K562 (cell line): Measurements from ENCODE around the gene IGLON5. TPM values are rescaled to one million over a fixed set of nuclear protein-coding genes. Genes with fewer than 3 reads are reported as not detected.
A peak's percentile ranks its signal among the peaks of the same experiment; 100 is the strongest.

Experiments used
- ATAC-seq: fragments of 200-7000 bp; cut with Tn5 transposase; 3 replicates; pipeline ENCODE4 v1.9.1; 2020; ENCODE audit warnings: moderate library complexity
- BruUV-seq: library from RNA; stranded (reverse); fragments of 400-500 nt; replicated peaks from 2 replicates; lab custom pipeline; 2021; lab: Mats Ljungman, UMichigan
- CTCF ChIA-PET: fragments of 300-600 bp; formaldehyde crosslinking; extraction: SDS; loops from one replicate; lab custom pipeline; 2021; ENCODE audit warnings: low intra/inter-chr PET ratio; lab: Yijun Ruan, JAX
- POLR2A ChIA-PET: fragments of 300-600, 350-650 bp; sonication (Branson Sonifier 250); formaldehyde crosslinking; extraction: SDS; loops from one replicate; lab custom pipeline; 2021; ENCODE audit warnings: antibody characterized with exemption, inconsistent platforms; lab: Yijun Ruan, JAX
- DNase-seq, 4 experiments: peaks; one replicate each; pipeline versions ENCODE4 v3.0.0 to v3.0.0-alpha.2; 2011 to 2018; ENCODE audit warnings: low spot score in 3 of 4, mixed read lengths in 3 of 4; ENCODE audit errors: extremely low read depth in 1 of 4
- FAIRE-seq: peaks from 2 replicates; lab custom pipeline; 2011; peaks lifted over from hg19 to GRCh38; lab: Jason Lieb, UNC
- H2AFZ ChIP-seq: 2 replicates; pipeline ENCODE4 v1.6.0; 2011; ENCODE audit warnings: low read depth, low read length, control low read depth, inconsistent platforms
- H3K27ac ChIP-seq: fragments of 200-600 bp; 3 replicates; pipeline ENCODE4 v1.8.0; 2011; ENCODE audit warnings: low read depth, mild to moderate bottlenecking, control low read depth, inconsistent platforms, low read length, moderate library complexity, mixed read lengths; ENCODE audit errors: extremely low read depth
- H3K27me3 ChIP-seq, 2 experiments: fragments of 300-600 bp in 1 of 2; 2 replicates in 1 of 2; 3 replicates in 1 of 2; pipeline versions ENCODE4 v1.6.0 to v1.8.0; 2011; ENCODE audit warnings: inconsistent platforms in 2 of 2, low read length in 2 of 2, mild to moderate bottlenecking in 1 of 2, mixed read lengths in 1 of 2, moderate library complexity in 1 of 2; ENCODE audit not compliant: control insufficient read depth in 2 of 2, insufficient read depth in 2 of 2
- H3K36me3 ChIP-seq: fragments of 300-600 bp; 3 replicates; pipeline ENCODE4 v1.8.0; 2011; ENCODE audit warnings: mild to moderate bottlenecking, low read length, inconsistent platforms; ENCODE audit not compliant: control insufficient read depth, insufficient read depth
- H3K4me1 ChIP-seq, 2 experiments: fragments of 200-600 bp in 1 of 2; replicated peaks in 1 of 2; 2 replicates in 1 of 2; 3 replicates in 1 of 2; pipeline versions ENCODE4 v1.5.1 to v1.8.0; 2011; ENCODE audit warnings: inconsistent platforms in 2 of 2, low read length in 2 of 2, mild to moderate bottlenecking in 1 of 2, mixed read lengths in 1 of 2, moderate library complexity in 1 of 2; ENCODE audit not compliant: control insufficient read depth in 2 of 2, insufficient read depth in 2 of 2
- H3K4me2 ChIP-seq: 2 replicates; pipeline ENCODE4 v1.6.1; 2011; ENCODE audit warnings: low read length, control low read depth, inconsistent platforms, mixed read lengths; ENCODE audit not compliant: insufficient read depth
- H3K4me3 ChIP-seq: fragments of 200-600 bp; sonication (generic), shearing (Covaris generic); 2 replicates; pipeline ENCODE4 v1.5.1; 2016; ENCODE audit warnings: control low read depth, inconsistent platforms
- H3K79me2 ChIP-seq: fragments of 200-600 bp; 3 replicates; pipeline ENCODE4 v1.8.0; 2011; ENCODE audit warnings: low read length, inconsistent platforms; ENCODE audit not compliant: control insufficient read depth, insufficient read depth
- H3K9ac ChIP-seq, 2 experiments: 2 replicates each; pipeline versions ENCODE4 v1.6.0 to v1.6.1; 2011; ENCODE audit warnings: low read depth in 2 of 2, low read length in 2 of 2, control low read depth in 1 of 2, inconsistent platforms in 1 of 2, mild to moderate bottlenecking in 1 of 2, mixed read lengths in 1 of 2; ENCODE audit not compliant: insufficient read depth in 1 of 2
- H3K9me1 ChIP-seq: one replicate; pipeline ENCODE4 v1.6.0; 2011; ENCODE audit warnings: inconsistent platforms, mild to moderate bottlenecking, low read length, moderate library complexity; ENCODE audit not compliant: control insufficient read depth, insufficient read depth
- H3K9me3 ChIP-seq: replicated peaks from 2 replicates; pipeline ENCODE4 v1.5.1; 2011; ENCODE audit warnings: low read depth, low read length, inconsistent platforms; ENCODE audit not compliant: control insufficient read depth, insufficient read depth
- H4K20me1 ChIP-seq: replicated peaks from 2 replicates; pipeline ENCODE4 v1.6.1; 2011; ENCODE audit warnings: low read length, inconsistent platforms, mixed read lengths; ENCODE audit not compliant: control insufficient read depth, insufficient read depth
- ATF7 ChIP-seq: fragments of 450-650 bp; IDR thresholded peaks from 2 replicates; pipeline ENCODE4 v1.7.1; 2014; ENCODE audit warnings: mild to moderate bottlenecking, moderate library complexity
- BRD9 ChIP-seq: fragments of 450-650 bp; IDR thresholded peaks from 2 replicates; pipeline ENCODE4 v1.6.1; 2018; ENCODE audit warnings: low read depth; ENCODE audit not compliant: partially characterized antibody
- EP400 ChIP-seq: fragments of 450-650 bp; IDR thresholded peaks from 2 replicates; pipeline ENCODE4 v1.6.1; 2017; ENCODE audit warnings: antibody characterized with exemption, mild to moderate bottlenecking, moderate library complexity
- FUS ChIP-seq: fragments of 200-400 bp; formaldehyde crosslinking; optimal IDR thresholded peaks from 2 replicates; pipeline ENCODE3; 2017; ENCODE audit warnings: low read depth, low read length
- MAZ ChIP-seq, 2 experiments: fragments of 450-650 bp in 1 of 2; sonication (generic) in 1 of 2; formaldehyde crosslinking; IDR thresholded peaks in 1 of 2; conservative IDR thresholded peaks in 1 of 2; 2 replicates each; pipeline versions ENCODE4 v1.4.0 to v1.5.0; 2020; ENCODE audit warnings: mild to moderate bottlenecking in 1 of 2, missing genetic modification reagents in 1 of 2
- MCM5 ChIP-seq: fragments of 450-650 bp; IDR thresholded peaks from 2 replicates; pipeline ENCODE4 v1.6.1; 2016; ENCODE audit warnings: low read depth
- NCOA2 ChIP-seq, 2 experiments: fragments of 450-650 bp; IDR thresholded peaks; 2 replicates each; pipeline ENCODE4 v1.6.1; 2018; ENCODE audit warnings: mild to moderate bottlenecking in 2 of 2, moderate library complexity in 1 of 2; ENCODE audit not compliant: partially characterized antibody in 2 of 2
- NRF1 ChIP-seq, 2 experiments: fragments of 450-650 bp; IDR thresholded peaks in 1 of 2; conservative IDR thresholded peaks in 1 of 2; 2 replicates each; pipeline ENCODE4 v1.6.1; 2014; ENCODE audit warnings: mild to moderate bottlenecking in 2 of 2
- RAD51 ChIP-seq: fragments of 450-650 bp; IDR thresholded peaks from 2 replicates; pipeline ENCODE4 v1.7.1; 2016; ENCODE audit warnings: low read depth, mild to moderate bottlenecking, borderline replicate concordance
- THAP7 ChIP-seq: fragments of 250-450 bp; sonication (Bioruptor Pico); IDR thresholded peaks from 2 replicates; pipeline ENCODE4 v1.5.0; 2021
- USF1 ChIP-seq: sonication (generic); formaldehyde crosslinking; IDR thresholded peaks from 2 replicates; pipeline ENCODE4 v1.9.0; 2022; ENCODE audit warnings: mild to moderate bottlenecking, missing genetic modification reagents
- USF2 ChIP-seq: sonication (generic); formaldehyde crosslinking; IDR thresholded peaks from 2 replicates; pipeline ENCODE4 v1.5.0; 2020; ENCODE audit warnings: missing genetic modification reagents
- WHSC1 ChIP-seq: IDR thresholded peaks from one replicate; pipeline ENCODE4 v1.6.1; 2012; ENCODE audit warnings: low read length, control low read depth, inconsistent platforms
- WGBS: fragments of 100-300 bp; shearing (Covaris generic); methylation state at CpG from one replicate; pipeline ENCODE4 v1.1.6; 2016; ENCODE audit warnings: low coverage, mixed read lengths; ENCODE audit not compliant: insufficient coverage; ENCODE audit errors: missing lambda C conversion rate; 5-methylcytosine and 5-hydroxymethylcytosine counted together
- in situ Hi-C: fragments of 300-500 bp; cut with MboI; formaldehyde crosslinking; loops from 4 replicates; pipeline ENCODE4 v1.15.0; 2018; ENCODE audit warnings: inconsistent platforms, mixed read lengths
- intact Hi-C: fragments of 100-400 bp; cut with micrococcal nuclease; formaldehyde crosslinking; loops from 2 replicates; pipeline ENCODE4 v1.14.2; 2022
- polyA plus RNA-seq, 8 experiments: library from polyadenylated mRNA; depleted of rRNA in 4 of 8; stranded (reverse) in 5 of 8; unstranded in 3 of 8; fragments of >200 nt; fragmentation: Nextera tagmentation in 2 of 8; fragmentation: Illumina TruSeq in 1 of 8; extraction: Ambion mirVana in 2 of 8; extraction: Trizol in 1 of 8; gene quantifications; 2 replicates each; pipeline versions ENCODE4 v1.2.1 to v1.2.3, GENCODE V29; 2011 to 2014; ENCODE audit warnings: inconsistent platforms in 1 of 8, missing spikeins in 1 of 8
- total RNA-seq, 7 experiments: library from RNA; depleted of rRNA in 6 of 7; stranded (reverse); fragments of >200 nt in 6 of 7; fragmentation: Illumina TruSeq in 2 of 7; extraction: Trizol in 2 of 7; gene quantifications; 2 replicates each; pipeline versions ENCODE4 v1.2.1 to v1.2.3, GENCODE V29; 2011 to 2021; ENCODE audit warnings: low replicate concordance in 1 of 7

The IGLON5 gene
- total and polyA plus RNA-seq, 9 of the 15 experiments (the other 6 are each of a cell fraction or from before 2014, with no cell fraction given): 0.03 to 0.22 (median 0.14) TPM; not detected in 2

GRCh38 chr19:51329411-51329810 is 18.0 kb downstream of the IGLON5 start (continued):
- TF ChIP-seq NRF1 (conservative IDR thresholded peaks at IDR 0.05 in 1 of 2, IDR thresholded peaks at IDR 0.05 in 1 of 2): no peak

GRCh38 chr19:51330366-51330765 is 18.9 kb downstream of the IGLON5 start:
- intact Hi-C loops (no loop called here), in situ Hi-C loops (no loop called here)
- H2AFZ ChIP-seq: no peak overlapping the region
- ATAC-seq (no peak), DNase-seq (no peak)
- CTCF ChIA-PET: no interaction called here
- H3K36me3 ChIP-seq: no peaks in the 10 kb centered on the region
- H3K9me3 ChIP-seq: no peaks in the 10 kb centered on the region
- H3K9me1 ChIP-seq: no peaks in the 10 kb centered on the region
- H3K79me2 ChIP-seq: no peaks in the 10 kb centered on the region
- peaks cover 8% of the 10 kb centered on the region in 2 experiments for H3K27me3 ChIP-seq
- no peak overlapping the region for H3K4me3 ChIP-seq
- H3K4me2 ChIP-seq: no peak overlapping the region
- TF ChIP-seq BRD9 (no peak), USF2 (peak; percentile 57), FUS (no peak), THAP7 (CRISPR knock-in tag) (no peak), MAZ (CRISPR knock-in tag; conservative IDR thresholded peaks at IDR 0.05 in 1 of 2, IDR thresholded peaks at IDR 0.05 in 1 of 2) (no peak), WHSC1 (no peak), USF1 (peak; percentile 66), MCM5 (no peak), EP400 (no peak), RAD51 (peak; percentile 32; the same call in 1 of the 2 replicates), ATF7 (no peak), NCOA2 (IDR thresholded peaks at IDR 0.05; ENCODE audit: partially characterized antibody in 2 of 2) (no peak)
- TF ChIP-seq, all 486 proteins: peak for 3
- no peaks in the 10 kb centered on the region for H4K20me1 ChIP-seq
- H3K9ac ChIP-seq: no peak overlapping the region
- POLR2A ChIA-PET: no interaction called here
- 94% methylated on average over 4 of the region's 4 CpGs for WGBS
- peaks cover 4 to 20% of the 10 kb centered on the region in 2 experiments; a peak in 3 of 5 replicates for H3K4me1 ChIP-seq
- FAIRE-seq: no peak
- no TSS peak for BruUV-seq
- no peak overlapping the region for H3K27ac ChIP-seq
